Measurements from ENCODE around the gene HDGFL3.

DNA sequence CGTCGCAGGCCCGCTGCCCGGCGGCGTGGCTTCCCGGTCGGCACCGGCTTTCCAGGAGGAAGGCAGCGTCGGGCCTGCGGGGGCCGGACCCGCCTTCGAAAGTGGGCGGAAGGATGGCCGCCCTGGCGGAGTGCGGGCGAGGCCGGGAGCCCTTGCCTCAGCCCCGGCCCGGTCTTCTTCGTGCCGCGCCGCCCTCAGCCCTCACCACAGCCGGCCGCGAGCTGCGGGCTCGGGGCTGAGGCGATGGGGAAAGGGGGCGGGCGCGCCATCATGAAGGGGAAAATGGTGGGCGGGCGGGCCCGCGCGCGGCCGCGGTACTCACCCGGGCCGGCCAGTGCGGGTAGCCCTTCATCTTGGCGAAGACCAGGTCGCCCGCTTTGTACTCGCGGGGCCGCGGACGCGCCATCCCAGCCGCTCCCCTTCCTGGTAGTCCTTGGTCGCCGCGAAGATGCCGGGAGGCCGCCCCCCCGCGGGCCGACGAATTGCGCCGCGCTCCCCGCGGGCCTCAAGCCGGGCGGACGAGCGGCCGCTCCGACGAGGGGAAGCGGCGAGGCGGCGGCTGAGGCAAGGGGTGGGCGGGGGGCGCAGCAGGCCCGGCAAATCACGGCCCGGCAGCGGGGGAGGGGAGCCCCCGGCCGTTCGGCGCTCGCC, 489 bp downstream of the HDGFL3 start:
- TF ChIP-seq, protein P1, sequence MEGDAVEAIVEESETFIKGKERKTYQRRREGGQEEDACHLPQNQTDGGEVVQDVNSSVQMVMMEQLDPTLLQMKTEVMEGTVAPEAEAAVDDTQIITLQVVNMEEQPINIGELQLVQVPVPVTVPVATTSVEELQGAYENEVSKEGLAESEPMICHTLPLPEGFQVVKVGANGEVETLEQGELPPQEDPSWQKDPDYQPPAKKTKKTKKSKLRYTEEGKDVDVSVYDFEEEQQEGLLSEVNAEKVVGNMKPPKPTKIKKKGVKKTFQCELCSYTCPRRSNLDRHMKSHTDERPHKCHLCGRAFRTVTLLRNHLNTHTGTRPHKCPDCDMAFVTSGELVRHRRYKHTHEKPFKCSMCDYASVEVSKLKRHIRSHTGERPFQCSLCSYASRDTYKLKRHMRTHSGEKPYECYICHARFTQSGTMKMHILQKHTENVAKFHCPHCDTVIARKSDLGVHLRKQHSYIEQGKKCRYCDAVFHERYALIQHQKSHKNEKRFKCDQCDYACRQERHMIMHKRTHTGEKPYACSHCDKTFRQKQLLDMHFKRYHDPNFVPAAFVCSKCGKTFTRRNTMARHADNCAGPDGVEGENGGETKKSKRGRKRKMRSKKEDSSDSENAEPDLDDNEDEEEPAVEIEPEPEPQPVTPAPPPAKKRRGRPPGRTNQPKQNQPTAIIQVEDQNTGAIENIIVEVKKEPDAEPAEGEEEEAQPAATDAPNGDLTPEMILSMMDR (IDR thresholded peaks at IDR 0.05; ENCODE audit: extremely low read depth in 1 of 2, insufficient read depth in 1 of 2, low read depth in 1 of 2, low read length in 2 of 2) = no peak
- peak; percentile 44 for TF ChIP-seq POLR2A (IDR thresholded peaks at IDR 0.05; ENCODE audit: low read depth, low read length)
- no peak for TF ChIP-seq EZH2 (IDR thresholded peaks at IDR 0.05; ENCODE audit: borderline replicate concordance, low read depth, low read length, severe bottlenecking)
- TF ChIP-seq GATA2 (IDR thresholded peaks at IDR 0.05; ENCODE audit: insufficient read depth, insufficient read length, low read depth, low read length) = no peak

Measured in endothelial cell of umbilical vein (primary cell).